Putamen (tissue), 1 donor: ENCODE data around the gene ADCY5.

Source experiments
- DNase-seq: peaks from one replicate; pipeline ENCODE4 v3.0.0-alpha.2; 2016; ENCODE audit warnings: low spot score

Gene ADCY5

DNA sequence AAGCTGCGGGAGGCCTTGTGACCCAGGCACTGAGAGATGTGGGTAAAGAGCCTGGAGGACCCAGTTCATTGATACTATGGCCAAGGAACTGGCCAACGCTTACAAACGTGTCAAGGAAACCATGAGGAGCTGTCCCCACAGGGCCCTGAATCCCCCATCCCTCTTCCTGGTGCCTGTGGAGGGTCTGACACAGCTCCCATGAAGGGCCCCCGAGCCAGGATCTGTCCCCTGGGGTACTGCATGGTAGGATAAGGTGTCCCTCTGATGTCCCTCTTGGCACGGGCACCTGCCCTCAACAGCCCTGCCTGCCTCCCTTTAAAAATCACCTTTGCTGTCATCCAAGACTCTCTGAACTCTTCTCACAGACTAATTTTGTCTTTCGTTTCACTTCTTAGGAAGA, 122.4 kb downstream of the ADCY5 start:
- DNase-seq = no peak

GRCh38 chr3:123325766-123326256, 123.1 kb downstream of the ADCY5 start:
- DNase-seq = no peak

DNA sequence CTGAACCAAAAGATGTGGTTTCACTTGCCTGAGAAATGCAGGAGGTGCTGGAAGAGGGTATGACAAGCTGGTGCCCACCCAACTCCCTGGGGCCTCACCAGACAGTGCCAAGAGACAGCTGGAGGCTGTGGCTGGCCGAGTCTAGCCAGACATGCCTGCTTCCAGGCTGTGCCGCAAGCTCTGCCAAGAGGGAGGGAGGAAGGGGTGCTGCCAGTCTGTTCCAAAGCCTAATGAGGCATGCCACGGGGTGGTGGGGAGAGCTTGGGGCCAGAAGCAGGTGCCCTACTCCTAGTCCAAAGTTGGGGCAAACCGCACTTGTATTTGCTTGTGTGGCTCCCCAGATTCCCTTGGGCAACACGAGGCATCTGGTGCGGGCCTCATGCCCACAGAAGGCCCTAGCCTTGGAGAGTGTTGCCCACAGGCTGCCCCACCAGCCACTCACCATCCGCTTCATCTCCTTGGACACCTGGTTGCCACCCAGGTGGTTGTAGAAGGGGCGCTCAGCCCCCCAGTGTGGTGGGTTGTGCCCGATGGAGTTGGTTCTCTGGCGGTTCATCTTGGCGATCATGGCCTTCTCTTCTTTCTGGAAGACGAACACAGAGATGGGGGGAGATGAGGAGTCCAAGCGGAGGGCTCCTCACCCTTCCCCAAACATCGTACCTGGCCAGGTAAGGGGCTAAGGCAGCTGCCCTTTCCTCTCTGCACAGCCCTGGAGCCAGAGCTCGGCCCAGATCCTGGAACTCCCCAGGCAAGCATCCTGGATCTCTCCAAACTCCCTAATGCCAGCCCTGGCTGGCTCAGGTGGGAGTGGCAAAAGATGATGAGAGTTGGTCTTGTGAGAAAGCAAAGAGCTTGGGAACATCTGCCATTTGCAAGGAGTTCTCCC, 123.8 kb downstream of the ADCY5 start:
- DNase-seq = no peak

- no peak for DNase-seq
These were observed 125.1 kb downstream of the ADCY5 start for GRCh38 chr3:123323781-123324180.

DNA sequence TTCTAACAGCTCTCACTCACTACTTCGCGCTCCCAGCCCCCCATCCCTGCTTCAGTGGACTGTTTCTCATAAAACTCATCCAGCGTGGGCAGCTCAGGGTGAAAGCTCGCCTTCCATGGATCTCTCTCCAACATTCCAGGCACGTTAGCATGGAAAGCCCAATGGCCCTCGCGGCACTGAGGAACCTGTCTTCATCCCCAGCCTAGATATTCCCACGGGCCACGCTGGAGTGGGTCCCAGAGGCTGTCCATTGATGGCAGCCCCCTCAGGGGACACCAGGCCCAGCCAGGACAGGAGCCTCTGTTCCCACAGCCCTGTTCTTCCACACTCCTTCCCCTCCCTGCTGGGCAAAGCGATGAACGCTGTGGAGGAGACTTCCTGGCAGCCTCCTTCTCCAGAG, 126.0 kb downstream of the ADCY5 start:
- DNase-seq = no peak

DNA sequence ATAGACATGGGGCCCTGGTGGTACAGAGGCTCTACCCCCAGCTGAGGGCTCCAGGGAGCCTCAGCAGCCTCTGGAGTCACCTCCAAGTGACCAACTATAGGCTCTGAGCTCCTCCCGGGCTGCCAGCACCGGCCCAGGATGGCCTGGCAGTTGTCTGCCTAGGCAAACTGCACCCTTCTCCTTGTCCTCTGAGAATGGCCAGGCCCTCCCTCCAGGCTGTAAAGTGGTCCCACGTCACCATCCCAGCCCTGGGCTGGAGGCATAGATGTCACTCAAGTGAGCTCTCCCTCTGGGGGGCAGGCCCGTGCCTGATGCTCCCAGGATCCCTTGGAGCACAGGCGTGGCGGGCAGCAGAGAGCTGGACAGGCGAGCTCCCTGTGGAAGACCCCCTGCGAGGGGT, 127.1 kb downstream of the ADCY5 start:
- DNase-seq = no peak

- no peak for DNase-seq
These were observed 128.7 kb downstream of the ADCY5 start for GRCh38 chr3:123320221-123320620.

GRCh38 chr3:123319760-123320159, 129.1 kb downstream of the ADCY5 start:
- DNase-seq = no peak

- no peak for DNase-seq
These were observed 130.5 kb downstream of the ADCY5 start for GRCh38 chr3:123318374-123318773.

GRCh38 chr3:123317716-123318115, 131.2 kb downstream of the ADCY5 start:
- no peak for DNase-seq

DNA sequence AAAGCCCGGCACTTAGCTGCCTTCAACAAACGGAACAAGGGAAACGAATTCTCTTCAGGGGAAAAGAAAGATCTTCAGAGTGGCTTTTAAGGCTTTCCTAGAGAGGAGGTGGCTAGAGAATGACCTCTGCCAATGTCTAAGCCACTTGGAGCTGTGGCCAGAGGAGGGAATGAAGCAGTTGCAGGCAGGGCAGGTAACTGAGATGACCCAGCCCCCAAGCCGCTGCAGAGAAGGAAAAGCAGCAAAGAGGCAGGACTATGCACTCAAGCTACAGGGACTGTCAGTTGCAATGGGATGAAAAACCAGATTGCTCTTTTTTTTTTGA, 133.7 kb downstream of the ADCY5 start:
- no peak for DNase-seq

- DNase-seq = peak; percentile 39
These were observed 134.3 kb downstream of the ADCY5 start for GRCh38 chr3:123314359-123315270.

- DNase-seq = no peak
These were observed 135.0 kb downstream of the ADCY5 start for GRCh38 chr3:123313889-123314288.

DNA sequence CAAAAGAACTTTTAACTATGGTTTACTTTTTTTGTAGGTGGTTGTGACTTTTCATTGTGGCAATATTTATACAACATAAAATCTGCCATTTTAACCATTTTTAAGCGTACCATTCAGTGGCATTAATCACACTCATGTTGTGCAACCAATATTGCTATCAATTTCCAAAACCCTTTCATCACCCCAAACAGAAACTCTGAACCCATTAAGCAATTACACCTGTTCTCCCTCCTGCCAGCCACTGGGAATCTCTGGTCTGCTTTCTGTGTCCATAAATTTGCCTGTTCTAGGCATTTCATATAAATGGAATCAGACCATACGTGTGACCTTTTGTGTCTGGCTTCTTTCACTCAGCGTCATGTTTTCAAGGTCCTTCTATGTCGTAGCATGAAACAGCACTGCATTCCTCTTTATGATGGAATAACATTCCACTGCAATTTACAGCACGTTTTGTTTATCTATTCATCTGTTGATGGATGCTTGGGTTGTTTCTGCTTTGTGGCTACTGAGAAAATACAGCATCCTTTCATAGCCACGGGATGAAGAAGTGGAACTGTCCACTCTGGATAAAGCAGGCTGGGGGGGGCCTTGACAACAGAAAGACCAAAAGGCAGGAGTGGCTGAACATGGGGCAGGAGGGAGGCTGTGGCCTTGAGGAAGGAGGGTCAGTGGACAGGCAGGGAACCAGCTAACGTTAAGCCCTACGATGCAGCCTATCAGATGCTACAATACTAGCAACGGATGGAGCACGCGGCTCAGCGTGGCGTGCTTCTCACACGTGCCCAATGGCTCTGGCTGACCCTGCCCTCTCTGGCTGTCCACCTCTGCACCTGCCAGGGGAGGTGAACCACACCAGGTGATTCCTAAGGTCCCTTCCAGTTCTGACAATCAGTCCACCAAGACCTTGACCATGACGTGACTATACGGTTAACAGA, 136.3 kb downstream of the ADCY5 start:
- no peak for DNase-seq

DNA sequence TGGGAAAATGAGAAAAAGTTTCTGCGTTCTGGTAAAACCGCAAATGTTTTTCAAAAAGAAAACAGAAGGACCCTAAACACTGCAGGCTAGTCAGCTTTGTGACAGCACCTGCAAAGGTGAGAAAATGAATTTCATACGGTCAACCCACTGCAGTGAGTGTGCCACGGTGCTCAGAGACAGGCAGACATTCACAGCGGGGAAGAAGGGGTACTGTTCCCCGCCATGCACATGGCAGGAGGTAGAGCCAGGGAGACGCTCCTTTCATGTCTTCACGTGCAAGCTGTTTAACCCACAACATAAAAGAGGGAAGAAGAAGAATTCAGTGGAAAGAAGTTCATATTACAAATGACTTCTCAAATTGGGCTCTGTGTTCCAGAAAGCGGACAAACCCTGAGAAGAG, 137.7 kb downstream of the ADCY5 start:
- DNase-seq = no peak

- no peak for DNase-seq
These were observed 138.1 kb downstream of the ADCY5 start for GRCh38 chr3:123310741-123311140.

DNA sequence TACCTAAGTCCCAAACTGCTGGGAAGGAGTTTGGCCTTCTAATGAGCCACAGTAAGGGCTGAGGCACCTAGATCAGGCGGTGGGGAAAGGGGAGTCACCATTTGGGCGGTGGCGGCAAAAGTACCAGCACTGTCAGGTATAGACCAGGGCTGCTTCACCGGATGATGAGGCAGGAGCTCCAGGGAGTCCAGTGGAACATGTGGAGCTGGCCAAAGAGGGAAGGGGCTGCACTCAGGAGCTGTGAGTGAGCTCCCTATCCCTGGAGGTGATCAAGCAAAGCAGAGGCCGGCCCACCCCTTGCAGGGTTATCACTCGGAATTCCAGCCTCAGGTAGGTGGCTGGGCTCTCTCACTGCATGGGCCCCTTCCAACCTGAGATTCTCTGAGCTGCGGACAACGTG, 138.7 kb downstream of the ADCY5 start:
- DNase-seq = no peak

- DNase-seq = no peak
These were observed 141.8 kb downstream of the ADCY5 start for GRCh38 chr3:123307064-123307463.

GRCh38 chr3:123305192-123305591, 143.7 kb downstream of the ADCY5 start:
- DNase-seq = no peak

DNA sequence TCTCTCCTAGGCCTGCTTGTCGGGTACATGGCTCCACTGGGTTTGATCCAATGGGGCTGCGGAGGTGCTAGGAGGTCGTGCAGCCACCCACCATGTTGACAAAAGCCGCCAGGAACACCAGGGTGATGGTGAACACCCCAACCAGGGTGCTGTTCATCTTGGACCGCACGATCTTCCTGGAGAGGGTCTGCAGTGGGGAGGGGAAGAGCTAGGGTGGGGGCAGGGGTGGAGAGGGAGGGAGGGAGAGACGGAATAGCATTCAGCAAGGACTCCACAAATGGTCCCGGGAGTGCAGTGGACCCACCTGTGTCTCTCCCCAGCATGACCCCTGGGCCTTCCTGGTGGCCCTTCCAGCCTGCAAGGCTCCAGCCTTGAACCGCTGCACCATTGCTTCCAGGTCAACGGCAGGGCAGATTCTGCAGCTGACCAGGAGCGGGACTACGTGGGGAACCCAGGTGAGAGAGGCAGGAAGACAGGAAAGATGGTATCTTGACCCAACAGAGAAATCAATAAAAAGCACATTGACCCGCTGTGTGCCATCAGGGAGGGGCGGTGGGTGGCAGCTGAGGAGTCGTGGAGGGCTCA, 144.8 kb downstream of the ADCY5 start:
- DNase-seq = no peak

DNA sequence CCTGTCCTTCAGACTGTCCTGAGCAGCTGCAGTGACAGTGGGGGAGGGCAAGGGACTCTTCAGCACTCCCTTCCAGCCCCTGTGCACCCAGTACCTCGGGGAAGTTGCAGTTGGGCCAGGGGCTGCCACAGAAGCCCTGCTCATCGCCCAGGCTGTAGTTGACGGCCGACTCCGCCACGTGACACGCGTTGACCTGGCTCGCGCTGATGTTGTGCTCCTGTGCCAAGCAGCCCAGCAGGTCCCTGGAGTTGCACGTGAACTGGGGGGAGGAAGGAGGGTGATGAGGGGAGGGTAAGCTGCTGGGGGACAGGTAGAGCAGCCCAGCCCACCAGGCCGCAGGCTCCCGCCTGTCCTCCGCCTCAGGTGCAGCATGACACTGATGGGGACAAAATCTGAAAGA, 145.9 kb downstream of the ADCY5 start:
- no peak for DNase-seq
